Prostate gland (tissue), 2 donors: ENCODE measurements around the gene SLC22A12.

Experiments
- POLR2A ChIP-seq: fragments of 450-650 bp; IDR thresholded peaks from one replicate; pipeline ENCODE4 v1.6.1; 2016; ENCODE audit warnings: antibody characterized with exemption, mild to moderate bottlenecking
- POLR2AphosphoS5 ChIP-seq: sonication (generic); formaldehyde crosslinking; IDR thresholded peaks from one replicate; pipeline ENCODE4 v1.6.1; 2017; ENCODE audit warnings: antibody characterized with exemption
- TF ChIP-seq, protein P1 (sequence below), 4 experiments: fragments of 200-600 bp in 2 of 4; fragments of 450-650 bp in 2 of 4; sonication (generic) in 2 of 4; IDR thresholded peaks; 1 replicate in 3 of 4; 2 replicates in 1 of 4; pipeline ENCODE4 v1.5.1; 2016 to 2019; ENCODE audit warnings: antibody characterized with exemption in 4 of 4, mild to moderate bottlenecking in 2 of 4, moderate library complexity in 2 of 4

DNA sequence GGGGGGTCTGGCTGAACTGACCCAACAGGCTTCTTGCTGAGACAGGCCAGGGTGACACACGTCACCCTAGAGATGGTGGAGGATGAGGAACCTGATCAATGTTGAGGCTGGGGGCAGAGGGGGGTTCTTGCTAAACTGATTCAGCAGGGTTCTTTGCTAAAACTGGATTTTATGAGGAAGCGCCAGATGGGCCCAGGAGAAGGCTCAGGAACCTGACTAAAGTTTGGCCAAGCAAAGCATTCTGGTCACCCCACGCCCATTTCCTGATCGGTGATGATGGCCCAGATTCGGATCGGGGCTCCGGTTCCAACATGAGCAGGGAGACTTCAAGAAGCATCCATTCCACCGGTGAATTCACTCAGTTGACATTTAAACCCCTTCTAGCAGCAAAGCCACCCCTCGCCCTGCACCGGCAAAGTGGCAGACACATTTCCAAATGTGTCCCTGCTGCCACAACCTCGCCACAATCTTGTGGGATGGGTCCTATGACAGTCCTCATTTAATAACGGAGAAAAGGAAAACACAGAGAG, 34.2 kb upstream of the SLC22A12 start:
- TF ChIP-seq, protein P1, sequence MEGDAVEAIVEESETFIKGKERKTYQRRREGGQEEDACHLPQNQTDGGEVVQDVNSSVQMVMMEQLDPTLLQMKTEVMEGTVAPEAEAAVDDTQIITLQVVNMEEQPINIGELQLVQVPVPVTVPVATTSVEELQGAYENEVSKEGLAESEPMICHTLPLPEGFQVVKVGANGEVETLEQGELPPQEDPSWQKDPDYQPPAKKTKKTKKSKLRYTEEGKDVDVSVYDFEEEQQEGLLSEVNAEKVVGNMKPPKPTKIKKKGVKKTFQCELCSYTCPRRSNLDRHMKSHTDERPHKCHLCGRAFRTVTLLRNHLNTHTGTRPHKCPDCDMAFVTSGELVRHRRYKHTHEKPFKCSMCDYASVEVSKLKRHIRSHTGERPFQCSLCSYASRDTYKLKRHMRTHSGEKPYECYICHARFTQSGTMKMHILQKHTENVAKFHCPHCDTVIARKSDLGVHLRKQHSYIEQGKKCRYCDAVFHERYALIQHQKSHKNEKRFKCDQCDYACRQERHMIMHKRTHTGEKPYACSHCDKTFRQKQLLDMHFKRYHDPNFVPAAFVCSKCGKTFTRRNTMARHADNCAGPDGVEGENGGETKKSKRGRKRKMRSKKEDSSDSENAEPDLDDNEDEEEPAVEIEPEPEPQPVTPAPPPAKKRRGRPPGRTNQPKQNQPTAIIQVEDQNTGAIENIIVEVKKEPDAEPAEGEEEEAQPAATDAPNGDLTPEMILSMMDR (IDR thresholded peaks at IDR 0.05), result no peak
- TF ChIP-seq POLR2A (no peak), POLR2AphosphoS5 (no peak)
